ENCODE data around the gene PSPC1.

The PSPC1 gene

GRCh38 chr13:19676168-19676567 is 106.6 kb downstream of the PSPC1 start:
- no peak for DNase-seq (ENCODE audit: extremely low read depth in 1 of 2, low read depth in 1 of 2)

GRCh38 chr13:19674898-19675297 is 107.8 kb downstream of the PSPC1 start:
- DNase-seq (ENCODE audit: extremely low read depth in 1 of 2, low read depth in 1 of 2): no peak

DNA sequence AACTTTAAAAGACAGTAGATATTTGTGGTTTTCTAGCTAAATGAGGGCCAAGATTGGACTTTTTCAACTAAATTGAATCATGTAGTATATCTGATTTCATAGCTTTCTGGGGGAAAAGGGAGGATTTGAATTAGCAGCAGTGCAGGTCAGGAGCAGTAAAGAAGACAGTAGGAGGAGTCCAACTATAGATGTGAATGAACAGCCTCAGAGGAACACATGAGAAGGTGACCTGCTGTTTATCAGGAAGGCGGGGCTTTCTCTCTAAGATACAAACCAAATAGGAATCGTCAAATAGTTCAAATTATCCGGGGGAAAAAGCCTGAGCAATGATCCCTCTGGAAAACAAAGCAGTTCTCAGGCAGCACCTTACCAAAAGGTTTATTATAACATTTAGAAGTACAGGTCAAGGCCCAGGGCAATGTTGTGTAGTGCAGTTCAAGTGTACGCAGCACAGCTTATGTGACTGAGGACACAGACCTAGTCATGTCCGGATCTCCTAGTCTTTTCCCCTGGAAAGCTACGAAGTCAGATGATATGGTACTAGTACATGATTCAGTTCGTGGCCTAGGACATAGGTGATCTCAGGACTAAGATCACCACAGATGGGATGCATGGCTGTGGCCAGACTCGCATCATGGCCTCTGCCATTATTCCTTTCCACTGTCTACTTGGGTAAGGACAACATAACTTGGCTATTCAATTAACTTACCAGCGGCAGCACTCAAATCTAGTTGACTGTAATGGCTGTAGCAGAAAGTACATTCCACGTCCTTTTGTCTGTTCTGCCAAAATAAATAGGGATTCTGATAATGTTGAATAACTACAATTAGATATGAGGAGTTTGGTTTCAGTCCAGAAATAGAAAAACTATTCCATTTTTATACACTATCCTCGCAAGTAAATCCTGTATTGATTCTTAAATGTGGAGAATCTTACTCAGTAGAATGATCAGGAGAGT is 109.0 kb downstream of the PSPC1 start:
- DNase-seq (ENCODE audit: extremely low read depth in 1 of 2, low read depth in 1 of 2): no peak

- DNase-seq (ENCODE audit: extremely low read depth in 1 of 2, low read depth in 1 of 2): no peak
Measured at GRCh38 chr13:19672990-19673389, 109.8 kb downstream of the PSPC1 start.

DNA sequence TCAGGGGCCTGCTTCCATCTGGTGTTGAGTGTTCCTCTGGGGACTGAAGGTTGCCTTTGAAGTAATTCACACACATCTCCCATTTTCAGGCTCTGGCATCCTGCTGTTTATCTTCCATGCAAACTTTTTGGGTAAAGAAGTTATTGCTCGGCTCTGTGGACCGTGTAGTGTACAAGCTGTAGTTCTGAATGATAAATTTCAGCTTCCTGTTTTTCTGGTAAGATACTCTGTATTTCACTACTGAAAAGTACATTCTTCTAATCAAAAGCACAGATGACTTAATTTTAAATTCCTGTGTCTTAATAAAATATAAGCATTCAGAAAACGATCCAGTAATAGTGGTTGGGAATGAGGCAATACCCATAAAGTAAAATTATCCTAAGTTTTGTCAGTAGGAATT is 112.6 kb downstream of the PSPC1 start:
- no peak for DNase-seq (ENCODE audit: extremely low read depth in 1 of 2, low read depth in 1 of 2)

DNA sequence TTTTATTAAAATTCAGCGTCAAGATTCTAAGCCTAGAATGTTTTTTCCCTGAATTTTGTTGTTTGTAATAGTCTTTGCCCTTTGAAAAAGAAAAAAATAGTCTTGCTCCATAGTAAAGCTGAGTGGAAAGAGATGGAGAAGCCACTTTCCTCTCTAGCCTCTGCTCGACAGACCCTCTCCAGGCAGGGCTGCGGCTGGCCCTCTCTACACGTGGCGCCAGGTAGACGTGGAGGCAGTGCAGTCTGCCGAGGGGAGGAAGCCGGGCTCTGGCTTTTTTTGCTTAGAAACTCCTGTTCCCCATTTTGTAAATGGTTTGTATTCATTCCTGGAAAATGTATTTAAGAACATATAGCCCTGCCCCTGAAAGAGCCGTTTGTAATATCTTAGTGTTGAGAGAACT is 114.0 kb downstream of the PSPC1 start:
- DNase-seq (ENCODE audit: extremely low read depth in 1 of 2, low read depth in 1 of 2): no peak

DNA sequence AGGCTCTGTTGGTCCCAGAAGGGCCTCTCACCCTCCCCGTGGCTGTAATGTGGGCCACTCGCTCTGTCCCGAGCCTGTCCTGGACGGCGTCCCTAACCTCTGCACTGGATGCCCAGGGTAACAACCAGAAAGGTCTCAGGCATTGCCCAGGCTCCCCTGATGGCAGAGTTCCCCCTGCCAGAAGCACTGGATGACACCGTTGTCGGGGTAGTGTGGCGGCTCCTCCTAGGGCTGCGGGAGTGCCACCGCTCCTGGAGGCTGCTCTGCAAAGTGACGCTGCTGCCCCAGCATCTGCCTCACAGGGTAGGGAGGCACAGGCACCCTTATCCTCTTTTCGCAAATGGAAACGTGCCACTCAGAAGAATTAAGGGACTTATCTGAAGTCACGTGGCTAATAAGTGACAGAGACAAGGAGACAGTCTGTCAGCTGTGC is 117.3 kb downstream of the PSPC1 start:
- DNase-seq (ENCODE audit: extremely low read depth in 1 of 2, low read depth in 1 of 2): no peak

- no peak for DNase-seq (ENCODE audit: extremely low read depth in 1 of 2, low read depth in 1 of 2)
Measured at GRCh38 chr13:19664481-19665230, 118.1 kb downstream of the PSPC1 start.

DNA sequence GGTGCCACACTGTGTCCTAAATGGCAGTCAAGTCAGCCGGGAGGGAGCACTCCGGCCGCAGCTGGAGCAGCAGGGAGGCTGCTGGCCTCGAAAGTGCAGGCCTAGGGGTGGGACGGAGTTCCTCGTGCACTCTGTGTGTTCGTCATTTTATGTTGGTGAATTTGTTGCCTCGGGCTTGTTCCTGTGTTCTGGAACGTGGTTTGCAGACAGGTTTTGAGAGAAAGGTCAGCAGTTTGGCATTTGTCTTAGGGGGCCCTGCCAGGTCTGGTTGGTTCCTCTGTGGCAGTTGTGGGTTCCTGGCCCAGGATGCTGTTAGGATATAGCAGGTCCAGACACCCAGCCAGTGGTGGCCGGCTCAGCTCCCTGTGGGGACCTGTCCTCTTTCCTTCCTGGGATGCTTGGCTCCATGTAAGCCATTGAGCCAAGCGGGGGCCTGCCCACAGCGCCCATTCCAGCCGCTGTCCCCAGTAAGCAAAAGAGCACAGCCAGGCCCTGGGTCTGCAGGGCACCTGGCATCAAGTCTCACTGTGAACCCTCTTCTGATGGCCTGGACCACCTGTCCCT is 119.2 kb downstream of the PSPC1 start:
- no peak for DNase-seq (ENCODE audit: extremely low read depth in 1 of 2, low read depth in 1 of 2)

DNA sequence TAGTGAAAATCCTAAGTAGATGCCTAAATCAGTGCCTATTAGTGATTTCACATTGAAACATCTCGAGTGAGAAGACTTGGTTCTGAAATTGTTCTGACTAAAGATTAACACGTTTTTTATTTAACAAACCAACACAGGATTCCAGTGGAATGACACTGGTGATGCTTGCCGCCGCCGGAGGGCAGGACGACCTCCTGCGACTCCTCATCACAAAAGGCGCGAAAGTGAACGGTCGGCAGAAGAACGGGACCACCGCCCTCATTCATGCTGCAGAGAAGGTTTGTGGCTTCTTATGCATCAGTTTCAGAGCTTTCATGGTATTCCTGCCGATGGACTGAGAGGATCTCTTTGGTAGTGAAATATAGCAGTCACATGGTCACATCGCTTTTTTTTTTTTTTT is 121.2 kb downstream of the PSPC1 start:
- no peak for DNase-seq (ENCODE audit: extremely low read depth in 1 of 2, low read depth in 1 of 2)

- DNase-seq (ENCODE audit: extremely low read depth in 1 of 2, low read depth in 1 of 2): no peak
Measured at GRCh38 chr13:19661126-19661525, 121.6 kb downstream of the PSPC1 start.

- no peak for DNase-seq (ENCODE audit: extremely low read depth in 1 of 2, low read depth in 1 of 2)
Measured at GRCh38 chr13:19658831-19659230, 123.9 kb downstream of the PSPC1 start.

DNA sequence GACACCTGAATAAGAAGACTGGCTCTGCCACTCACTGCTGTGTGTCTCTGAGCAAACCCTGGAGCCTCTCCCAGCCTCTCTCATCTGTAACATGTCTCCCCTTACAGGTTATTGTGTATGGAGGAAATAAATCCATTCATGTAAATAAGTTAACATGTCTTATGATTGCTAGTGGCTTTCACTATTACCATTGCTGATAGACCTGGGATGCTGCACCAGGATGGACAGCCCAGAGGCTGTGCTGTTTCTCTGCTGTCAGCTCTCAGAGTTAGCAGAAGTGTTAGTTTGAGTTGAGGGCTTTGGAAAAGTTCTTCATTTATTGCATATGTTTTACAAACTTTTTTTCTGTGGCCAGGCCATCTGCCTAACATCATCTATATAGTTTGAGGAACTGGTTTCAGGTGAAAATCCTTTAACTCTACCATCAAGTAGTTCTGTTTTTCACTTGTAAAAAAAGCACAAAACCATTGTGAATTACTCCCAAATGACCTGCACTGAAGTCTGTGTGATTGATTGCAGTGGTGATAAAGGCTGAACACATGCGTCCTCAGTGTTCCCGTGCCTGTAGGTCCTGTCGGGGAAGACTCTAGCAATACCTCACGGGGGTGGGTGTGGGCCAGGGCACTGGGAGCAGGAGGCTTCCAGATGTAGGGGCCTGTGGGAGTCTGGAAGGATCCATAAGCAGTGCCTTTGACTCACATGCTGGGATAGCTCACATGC is 124.7 kb downstream of the PSPC1 start:
- no peak for DNase-seq (ENCODE audit: extremely low read depth in 1 of 2, low read depth in 1 of 2)

Measured in stimulated activated CD8-positive, alpha-beta memory T cell treated with anti-CD3 and anti-CD28 coated beads, Interleukin-7, amount 100 ng/mL, for 48 hours (primary cell).